Caco-2 (cell line): ENCODE data around the gene ANTXRL. TPM values are rescaled to one million over a fixed set of nuclear protein-coding genes. Genes with fewer than 3 reads are reported as not detected.
A peak's percentile ranks its signal among the peaks of the same experiment; 100 is the strongest.
"Not testable (repeated sequence)": the region's sequence is repeated elsewhere in the genome, so short reads cannot be mapped to it uniquely, and the experiment has no call there.

Experiments used
- BruUV-seq: library from RNA; stranded (reverse); fragments of 400-500 nt; replicated peaks from 2 replicates; lab custom pipeline; 2021; lab: Mats Ljungman, UMichigan
- CTCF ChIA-PET: fragments of 300-600 bp; sonication (Branson Sonifier 250); formaldehyde crosslinking; loops from one replicate; lab custom pipeline; 2022; ENCODE audit warnings: antibody characterized with exemption; lab: Charles Lee
- POLR2A ChIA-PET: fragments of 300-600 bp; sonication (Branson Sonifier 250); formaldehyde crosslinking; loops from one replicate; lab custom pipeline; 2022; ENCODE audit warnings: antibody characterized with exemption; lab: Charles Lee
- DNase-seq, 2 experiments: peaks; one replicate each; pipeline versions ENCODE4 v3.0.0 to v3.0.0-alpha.2; 2020 to 2022
- H3K27me3 ChIP-seq: replicated peaks from 2 replicates; pipeline ENCODE4 v1.6.0; 2011; ENCODE audit warnings: low read length; ENCODE audit not compliant: control insufficient read depth, insufficient read depth
- H3K36me3 ChIP-seq: 2 replicates; pipeline ENCODE4 v1.5.1; 2011; ENCODE audit warnings: low read length; ENCODE audit not compliant: control insufficient read depth, insufficient read depth
- H3K4me1 ChIP-seq: fragments of 250-450 bp; sonication (Bioruptor Pico); 2 replicates; pipeline ENCODE4 v1.5.1; 2020; ENCODE audit warnings: mild to moderate bottlenecking
- H3K4me3 ChIP-seq: 2 replicates; pipeline ENCODE4 v1.5.1; 2011; ENCODE audit warnings: low read depth, mild to moderate bottlenecking, control low read depth, low read length
- H3K9me3 ChIP-seq: fragments of 250-450 bp; sonication (Bioruptor Pico); 2 replicates; pipeline ENCODE4 v1.5.1; 2020; ENCODE audit warnings: mild to moderate bottlenecking, moderate library complexity
- H3K27ac Mint-ChIP-seq: one replicate; pipeline ENCODE4 v1.8.0; 2022; ENCODE audit warnings: mixed read lengths; ENCODE audit not compliant: unreplicated experiment
- H3K27me3 Mint-ChIP-seq: one replicate; pipeline ENCODE4 v1.8.0; 2022; ENCODE audit warnings: mixed read lengths; ENCODE audit not compliant: insufficient read depth, unreplicated experiment
- H3K36me3 Mint-ChIP-seq: one replicate; pipeline ENCODE4 v1.8.0; 2022; ENCODE audit warnings: mild to moderate bottlenecking, mixed read lengths; ENCODE audit not compliant: insufficient read depth, unreplicated experiment
- H3K4me1 Mint-ChIP-seq: one replicate; pipeline ENCODE4 v1.8.0; 2022; ENCODE audit warnings: low read depth, mixed read lengths; ENCODE audit not compliant: unreplicated experiment
- H3K4me3 Mint-ChIP-seq: one replicate; pipeline ENCODE4 v1.8.0; 2022; ENCODE audit warnings: mild to moderate bottlenecking, moderate library complexity, mixed read lengths; ENCODE audit not compliant: unreplicated experiment
- H3K9me3 Mint-ChIP-seq: one replicate; pipeline ENCODE4 v1.8.0; 2022; ENCODE audit warnings: mixed read lengths; ENCODE audit not compliant: unreplicated experiment
- CTCF ChIP-seq, 2 experiments: fragments of 200-600 bp in 1 of 2; IDR thresholded peaks; 1 replicate in 1 of 2; 2 replicates in 1 of 2; pipeline versions ENCODE4 v1.5.1 to v1.8.0; 2011 to 2022; ENCODE audit warnings: antibody characterized with exemption in 1 of 2, control low read depth in 1 of 2, inconsistent platforms in 1 of 2, low read depth in 1 of 2, low read length in 1 of 2, mild to moderate bottlenecking in 1 of 2, moderate library complexity in 1 of 2; ENCODE audit not compliant: insufficient read depth in 1 of 2, severe bottlenecking in 1 of 2, unreplicated experiment in 1 of 2
- intact Hi-C: fragments of 100-400 bp; cut with micrococcal nuclease; formaldehyde crosslinking; loops from one replicate; pipeline ENCODE4 v1.10.0; 2022; ENCODE audit not compliant: unreplicated experiment
- total RNA-seq: library from RNA; stranded (reverse); gene quantifications from 2 replicates; pipeline ENCODE4 v1.2.3, GENCODE V29; 2022

ANTXRL gene
- total RNA-seq, 1 experiment from 2014 or later = not detected

GRCh38 chr10:46277840-46278239, 9.0 kb upstream of the ANTXRL start:
- H3K36me3 Mint-ChIP-seq = no peaks in the 10 kb centered on the region
- no peaks in the 10 kb centered on the region for H3K9me3 Mint-ChIP-seq
- no peaks in the 10 kb centered on the region for H3K36me3 ChIP-seq
- H3K4me1 Mint-ChIP-seq = no peaks in the 10 kb centered on the region
- peaks cover 5% of the 10 kb centered on the region for H3K27me3 Mint-ChIP-seq
- H3K4me3 ChIP-seq = no peak overlapping the region
- peaks cover 11% of the 10 kb centered on the region; the same call in 1 of the 2 replicates for H3K4me1 ChIP-seq
- ChIA-PET POLR2A (no interaction called here), CTCF (no interaction called here)
- H3K27me3 ChIP-seq = no peaks in the 10 kb centered on the region
- H3K4me3 Mint-ChIP-seq = no peak overlapping the region
- no peak for DNase-seq
- no peak for TF ChIP-seq CTCF (IDR thresholded peaks at IDR 0.05; ENCODE audit: insufficient read depth in 1 of 2, low read depth in 1 of 2, low read length in 1 of 2, severe bottlenecking in 1 of 2, unreplicated experiment in 1 of 2)
- H3K9me3 ChIP-seq = peaks cover 3% of the 10 kb centered on the region; the same call in 1 of the 2 replicates
- H3K27ac Mint-ChIP-seq = no peak overlapping the region
- intact Hi-C loops = no loop called here
- BruUV-seq = no TSS peak

GRCh38 chr10:46282421-46282831, 4.4 kb upstream of the ANTXRL start:
- DNase-seq, BruUV-seq, H3K4me1 Mint-ChIP-seq, H3K36me3 Mint-ChIP-seq, H3K9me3 Mint-ChIP-seq, H3K27ac Mint-ChIP-seq, H3K9me3 ChIP-seq, H3K36me3 ChIP-seq, H3K27me3 ChIP-seq: not testable (repeated sequence)
- H3K27me3 Mint-ChIP-seq = peaks cover 13% of the 10 kb centered on the region
- Histone ChIP-seq H3K4me1 (peaks cover 15% of the 10 kb centered on the region; the same call in 1 of the 2 replicates), H3K4me3 (peak overlapping the region; percentile 59)
- ChIA-PET POLR2A (interaction anchor here (1.0 kb wide), 1 partner anchor 176 kb away, joined by 5 read pairs; no protein-coding TSS in a partner anchor), CTCF (interaction anchor here (1.3 kb wide), 1 partner anchor 176 kb away, joined by 8 read pairs; no protein-coding TSS in a partner anchor)
- intact Hi-C loops = loop anchor here (5.0 kb wide), 1 partner anchor 55 kb away; no protein-coding TSS in a partner anchor
- peak overlapping the region; percentile 62 for H3K4me3 Mint-ChIP-seq

GRCh38 chr10:46282842-46283574, 3.8 kb upstream of the ANTXRL start:
- no peaks in the 10 kb centered on the region for H3K36me3 ChIP-seq
- intact Hi-C loops = loop anchor here (1.0 to 5.0 kb wide), 2 partner anchors 56 to 176 kb away; no protein-coding TSS in a partner anchor
- no TSS peak for BruUV-seq
- CTCF ChIA-PET = interaction anchor here (1.3 kb wide), 1 partner anchor 176 kb away, joined by 8 read pairs; no protein-coding TSS in a partner anchor
- no peak overlapping the region for H3K27ac Mint-ChIP-seq
- H3K9me3 ChIP-seq = peaks cover 3% of the 10 kb centered on the region; the same call in 1 of the 2 replicates
- peak; percentile 66 to 78 for DNase-seq
- H3K4me1 Mint-ChIP-seq = peaks cover 7% of the 10 kb centered on the region
- peaks cover 9% of the 10 kb centered on the region; the same call in 1 of the 2 replicates for H3K4me1 ChIP-seq
- H3K27me3 ChIP-seq = peaks cover 2% of the 10 kb centered on the region
- peaks cover 13% of the 10 kb centered on the region for H3K27me3 Mint-ChIP-seq
- H3K36me3 Mint-ChIP-seq = peaks cover 4% of the 10 kb centered on the region
- peak overlapping the region; percentile 62 for H3K4me3 Mint-ChIP-seq
- H3K9me3 Mint-ChIP-seq = no peaks in the 10 kb centered on the region
- POLR2A ChIA-PET = interaction anchor here (1.0 kb wide), 1 partner anchor 177 kb away, joined by 5 read pairs; no protein-coding TSS in a partner anchor
- TF ChIP-seq CTCF (IDR thresholded peaks at IDR 0.05; ENCODE audit: insufficient read depth in 1 of 2, low read depth in 1 of 2, low read length in 1 of 2, severe bottlenecking in 1 of 2, unreplicated experiment in 1 of 2) = no peak
- peak overlapping the region; percentile 59 for H3K4me3 ChIP-seq
